Urinary bladder (tissue), 4 donors: Measurements from ENCODE around the gene KIAA0513. TPM values are rescaled to one million over a fixed set of nuclear protein-coding genes. Genes with fewer than 3 reads are reported as not detected.

Experiments
- DNase-seq: peaks from one replicate; pipeline ENCODE4 v3.0.0-alpha.2; 2015; ENCODE audit errors: extremely low spot score
- H3K27ac ChIP-seq: one replicate; pipeline ENCODE4 v1.5.1; 2013; ENCODE audit warnings: low read depth, mild to moderate bottlenecking, moderate library complexity
- H3K36me3 ChIP-seq: one replicate; pipeline ENCODE4 v1.6.1; 2013; ENCODE audit warnings: mild to moderate bottlenecking, moderate library complexity; ENCODE audit not compliant: insufficient read depth
- H3K4me1 ChIP-seq: one replicate; pipeline ENCODE4 v1.6.1; 2013; ENCODE audit warnings: mild to moderate bottlenecking, moderate library complexity; ENCODE audit not compliant: insufficient read depth
- H3K4me3 ChIP-seq: one replicate; pipeline ENCODE4 v1.5.1; 2013; ENCODE audit warnings: low read depth, low read length
- WGBS: extraction: QIAGEN DNeasy Blood & Tissue Kit; methylation state at CpG from one replicate; pipeline ENCODE4 v1.1.7; 2013; 5-methylcytosine and 5-hydroxymethylcytosine counted together
- polyA plus RNA-seq: library from polyadenylated mRNA; stranded (reverse); fragments of 200-250 nt; gene quantifications from one replicate; pipeline ENCODE4 v1.2.3, GENCODE V29; 2013
- total RNA-seq: library from RNA; depleted of rRNA; stranded (reverse); fragments of >200 nt; gene quantifications from one replicate; pipeline ENCODE4 v1.2.3, GENCODE V29; 2014
- donor health status: healthy with polysubstance abuse.
- donor health status: healthy.

Gene KIAA0513
- total and polyA plus RNA-seq, 2 donors: 9.8 to 19.9 TPM

DNA sequence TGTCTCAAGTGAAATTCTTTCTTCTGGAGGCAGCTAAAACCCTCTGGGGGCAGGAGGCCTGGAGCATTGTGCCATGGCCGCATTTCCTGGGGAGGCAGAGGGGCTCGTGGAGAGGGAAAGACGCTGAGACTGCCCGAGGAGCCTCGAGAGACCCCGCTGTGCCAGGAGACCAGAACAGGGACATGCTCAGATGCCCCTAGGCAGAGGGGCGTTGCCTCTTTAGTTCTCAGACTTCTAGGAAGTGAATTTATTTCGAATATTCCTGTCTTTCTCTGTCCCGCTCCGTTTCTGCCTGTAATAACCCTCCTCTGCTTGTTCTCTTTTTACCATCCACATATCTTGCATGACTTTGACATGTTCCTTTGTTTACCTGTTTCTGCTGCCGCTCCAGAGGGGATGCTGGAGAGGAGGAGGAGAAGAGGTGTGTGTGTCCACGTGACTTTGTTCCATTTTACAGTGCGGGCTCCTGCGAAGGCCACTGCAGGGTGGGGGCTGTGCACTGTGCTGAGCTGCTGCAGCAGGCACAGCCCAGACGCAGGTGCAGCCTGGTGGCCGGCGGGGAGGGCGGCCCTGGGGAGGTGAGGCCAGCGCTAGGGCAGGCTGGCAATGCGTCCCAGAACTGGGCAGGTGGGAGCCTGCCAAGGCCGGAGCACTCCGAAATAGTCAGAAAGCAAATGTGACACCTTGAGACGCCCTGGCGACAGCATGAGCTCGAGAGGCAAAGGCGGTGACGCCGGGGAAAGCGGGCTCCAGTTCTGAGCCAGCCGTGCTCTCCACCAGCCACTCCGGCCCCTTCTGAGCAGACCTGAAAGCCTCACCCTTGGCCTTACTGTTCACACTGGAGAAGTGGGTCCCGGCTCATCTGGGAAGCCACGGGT lies 54.8 kb downstream of the KIAA0513 start:
- H3K27ac ChIP-seq: no peak overlapping the region
- no peak overlapping the region for H3K4me3 ChIP-seq
- DNase-seq: no peak
- peaks cover 5% of the 10 kb centered on the region for H3K36me3 ChIP-seq
- no peaks in the 10 kb centered on the region for H3K4me1 ChIP-seq
- WGBS: 73% methylated on average over 33 of the region's 33 CpGs

DNA sequence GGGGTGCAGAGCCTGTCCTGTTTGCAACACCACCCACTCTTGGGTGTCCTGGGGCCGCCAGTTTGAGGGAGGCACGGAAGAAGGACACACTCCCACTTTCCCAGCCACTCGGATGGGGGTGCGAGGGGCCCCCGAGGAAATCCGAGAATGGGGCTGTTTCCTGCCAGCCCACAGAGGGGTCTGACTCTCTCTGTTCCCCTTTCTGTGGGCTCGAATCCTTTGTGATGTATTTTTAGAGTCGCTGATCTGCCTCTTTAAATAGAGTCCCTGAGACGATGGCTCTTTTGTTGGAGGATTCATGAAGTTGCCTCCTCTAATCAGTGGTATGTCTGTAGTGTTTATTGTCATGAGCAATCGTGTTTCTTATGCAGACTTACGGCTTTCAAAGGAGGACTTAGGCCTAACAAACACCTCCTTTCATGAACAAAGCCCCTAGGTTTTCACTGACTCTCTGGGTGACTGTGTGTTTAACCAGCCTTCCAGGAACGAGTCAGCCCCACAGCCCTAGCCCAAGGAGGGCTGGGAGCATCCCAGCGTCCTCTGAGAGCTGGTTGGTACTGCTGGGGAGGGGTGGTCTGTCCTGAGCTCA lies 55.5 kb downstream of the KIAA0513 start:
- H3K36me3 ChIP-seq: peaks cover 4% of the 10 kb centered on the region
- no peaks in the 10 kb centered on the region for H3K4me1 ChIP-seq

DNA sequence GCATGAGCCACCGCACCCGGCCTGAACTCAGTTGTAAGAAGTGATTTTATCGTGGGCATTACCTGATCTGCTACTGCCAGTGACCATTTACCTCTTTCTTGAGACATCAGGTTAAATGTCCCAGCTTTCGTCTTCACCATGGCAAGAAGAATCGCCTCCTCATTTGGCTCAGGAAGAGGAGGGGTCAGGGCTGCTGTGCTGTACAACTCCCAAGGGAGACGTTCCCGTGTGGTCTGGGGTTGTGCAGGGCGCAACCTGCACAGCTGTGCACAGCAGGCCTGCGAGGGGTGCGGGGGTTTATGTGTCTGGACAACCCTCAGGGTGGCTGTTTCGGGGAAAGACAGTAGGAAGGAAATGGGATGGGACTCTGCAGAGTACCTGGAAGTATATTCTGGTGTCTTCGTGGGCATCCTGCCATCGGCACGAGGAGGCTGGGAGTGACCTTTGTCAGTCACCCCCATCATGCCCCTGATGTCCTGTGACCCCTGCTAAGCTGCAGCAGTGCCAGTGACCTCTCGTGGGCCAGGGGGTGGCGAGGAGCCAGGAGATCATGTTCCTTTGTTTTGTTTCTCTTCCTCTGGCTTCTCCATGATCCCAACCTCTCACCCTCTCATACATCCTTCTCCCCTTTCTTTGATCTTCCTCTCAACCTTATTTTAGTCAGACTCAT lies 57.4 kb downstream of the KIAA0513 start:
- DNase-seq: no peak
- Histone ChIP-seq H3K4me1 (no peaks in the 10 kb centered on the region), H3K27ac (no peak overlapping the region), H3K36me3 (no peaks in the 10 kb centered on the region), H3K4me3 (no peak overlapping the region)
- 81% methylated on average over 16 of the region's 16 CpGs for WGBS

More for the DNA sequence above, 55.5 kb downstream of the KIAA0513 start:
- WGBS: 64% methylated on average over 13 of the region's 13 CpGs
- Histone ChIP-seq H3K27ac (no peak overlapping the region), H3K4me3 (no peak overlapping the region)
- DNase-seq: no peak

DNA sequence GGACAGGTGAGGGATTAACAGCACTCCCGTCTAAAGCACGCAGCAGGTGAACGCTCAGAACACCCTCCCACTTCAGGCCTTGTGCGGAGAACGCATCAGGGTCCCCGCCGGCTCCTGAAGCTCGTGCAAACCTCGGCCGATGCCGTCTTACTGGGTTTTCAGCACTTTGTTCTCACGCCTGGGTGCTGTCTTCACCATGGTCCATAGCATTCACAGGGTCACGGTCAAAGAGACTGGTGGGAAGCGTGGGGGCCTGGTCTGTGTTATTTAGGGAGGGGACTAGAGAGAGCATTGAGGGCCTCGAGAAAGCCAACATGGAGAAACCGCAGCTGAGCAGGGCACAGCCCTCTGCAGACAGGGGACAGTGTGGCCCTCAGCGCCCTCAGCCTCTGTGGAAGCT lies 58.1 kb downstream of the KIAA0513 start:
- no peak overlapping the region for H3K27ac ChIP-seq
- 98% methylated on average over 17 of the region's 17 CpGs for WGBS
- no peaks in the 10 kb centered on the region for H3K36me3 ChIP-seq
- no peak overlapping the region for H3K4me3 ChIP-seq
- no peak for DNase-seq
- no peaks in the 10 kb centered on the region for H3K4me1 ChIP-seq

DNA sequence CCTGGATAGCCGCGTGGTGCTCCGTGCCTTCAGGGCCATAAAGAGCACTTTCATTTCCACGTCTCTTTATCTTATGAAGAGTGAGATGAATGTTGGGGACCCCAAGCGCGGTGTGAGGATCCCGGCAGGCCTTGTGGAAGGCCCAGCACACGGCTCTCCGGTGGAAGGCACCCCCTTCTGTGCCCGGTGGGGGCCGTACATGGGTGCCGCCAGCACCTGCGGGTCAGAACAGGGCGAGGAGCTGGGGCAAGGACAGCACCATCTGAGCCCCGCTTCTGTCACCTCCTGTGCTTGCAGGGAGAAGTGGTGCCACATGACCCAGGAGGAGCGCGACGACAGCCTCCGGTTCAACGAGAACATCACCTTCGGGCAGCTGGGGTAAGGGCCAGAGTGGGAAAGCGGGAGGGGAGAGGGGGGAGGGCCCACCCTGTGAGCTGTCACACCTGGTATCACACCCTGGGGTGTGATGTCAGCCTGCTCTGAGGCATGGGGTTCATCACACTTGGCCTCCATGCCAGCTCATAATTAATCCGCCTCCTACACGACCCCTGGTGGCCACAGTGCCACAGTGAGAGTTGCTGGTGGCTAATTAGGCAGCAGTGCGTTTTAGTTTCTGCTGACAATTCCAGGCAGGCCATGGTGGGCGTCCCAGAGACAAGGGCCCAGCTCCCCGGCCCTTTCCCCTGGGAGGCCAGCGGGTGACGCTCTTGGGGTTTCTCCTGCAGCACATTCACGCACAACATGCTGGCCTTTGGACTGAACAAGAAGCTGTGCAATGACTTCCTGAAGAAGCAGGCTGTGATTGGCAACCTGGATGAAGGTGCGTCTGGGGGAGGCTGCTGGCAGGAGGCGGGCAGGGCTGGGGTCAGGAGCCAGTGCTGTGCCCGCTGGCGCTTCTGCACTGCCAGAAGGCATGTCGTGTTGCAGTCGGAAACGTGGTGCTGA lies 59.0 kb downstream of the KIAA0513 start:
- Histone ChIP-seq H3K4me1 (no peaks in the 10 kb centered on the region), H3K27ac (no peak overlapping the region), H3K36me3 (no peaks in the 10 kb centered on the region), H3K4me3 (no peak overlapping the region)
- DNase-seq: no peak
- WGBS: 84% methylated on average over 37 of the region's 37 CpGs

DNA sequence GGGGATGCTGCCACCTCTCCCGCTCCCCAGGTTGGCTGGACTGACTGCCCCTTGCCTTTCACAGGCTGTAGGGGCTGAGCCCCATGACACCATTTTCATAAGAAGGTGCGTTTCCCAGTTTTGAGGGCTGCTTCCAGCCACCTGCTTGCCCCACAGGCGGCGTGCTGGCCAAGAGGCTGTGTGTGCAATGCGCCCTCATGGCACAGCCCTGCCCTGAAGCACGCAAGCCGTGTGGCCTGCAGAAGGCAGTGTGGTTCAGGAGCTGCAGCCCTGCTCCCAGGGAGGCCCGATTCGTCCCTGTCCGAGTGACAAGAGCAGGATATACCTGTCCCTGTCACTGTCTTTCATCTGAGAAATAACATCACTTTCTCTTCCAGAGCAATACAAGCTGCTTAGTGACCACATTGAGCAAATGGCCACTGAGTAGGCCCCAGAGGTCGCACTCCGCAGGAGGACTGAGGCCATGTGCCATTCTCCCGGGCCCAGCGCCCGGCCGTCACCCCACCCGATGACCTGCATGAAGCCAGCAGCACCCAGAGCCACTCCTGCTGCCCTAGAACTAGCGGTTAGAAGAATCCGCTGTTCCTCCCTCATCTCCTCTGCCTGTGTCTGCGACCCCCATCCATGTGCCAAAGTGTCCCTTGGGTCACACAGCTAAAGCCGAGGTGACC lies 60.4 kb downstream of the KIAA0513 start:
- H3K4me1 ChIP-seq: no peaks in the 10 kb centered on the region
- H3K36me3 ChIP-seq: no peaks in the 10 kb centered on the region
- 89% methylated on average over 21 of the region's 21 CpGs for WGBS
- no peak for DNase-seq
- no peak overlapping the region for H3K4me3 ChIP-seq
- no peak overlapping the region for H3K27ac ChIP-seq

DNA sequence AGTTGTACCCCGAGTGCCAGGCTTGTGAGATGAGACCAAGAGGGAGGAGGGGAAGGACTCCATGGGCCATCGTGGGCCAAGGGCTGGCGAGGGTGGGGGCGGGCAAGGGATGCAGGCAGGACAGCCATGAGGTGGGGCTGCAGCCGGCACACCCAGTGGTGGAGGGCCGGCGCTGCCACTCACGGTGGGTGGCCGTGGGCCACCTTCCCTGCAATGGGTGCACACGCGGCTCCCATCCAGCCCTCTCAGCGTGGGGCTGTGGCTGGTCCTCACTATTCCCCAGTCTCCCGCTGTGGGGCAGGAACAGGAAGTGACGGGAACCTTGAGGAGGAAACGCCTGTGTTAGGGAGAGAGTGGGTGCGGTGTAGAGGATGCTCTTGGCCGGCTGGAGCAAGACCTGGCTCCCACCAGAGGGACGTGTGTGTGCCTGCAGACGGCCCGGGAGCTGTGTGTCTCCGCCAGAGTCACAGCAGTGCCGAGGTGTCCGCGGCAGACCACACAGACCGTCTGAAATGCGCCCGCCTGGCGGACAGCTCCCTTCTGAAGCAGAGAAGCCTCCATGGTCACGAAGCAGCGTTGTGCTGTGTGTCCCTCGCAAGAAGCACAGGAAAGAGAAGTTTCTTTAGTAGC lies 61.1 kb downstream of the KIAA0513 start:
- no peaks in the 10 kb centered on the region for H3K36me3 ChIP-seq
- H3K4me3 ChIP-seq: no peak overlapping the region
- WGBS: 85% methylated on average over 31 of the region's 31 CpGs
- DNase-seq: no peak
- no peaks in the 10 kb centered on the region for H3K4me1 ChIP-seq
- H3K27ac ChIP-seq: no peak overlapping the region

DNA sequence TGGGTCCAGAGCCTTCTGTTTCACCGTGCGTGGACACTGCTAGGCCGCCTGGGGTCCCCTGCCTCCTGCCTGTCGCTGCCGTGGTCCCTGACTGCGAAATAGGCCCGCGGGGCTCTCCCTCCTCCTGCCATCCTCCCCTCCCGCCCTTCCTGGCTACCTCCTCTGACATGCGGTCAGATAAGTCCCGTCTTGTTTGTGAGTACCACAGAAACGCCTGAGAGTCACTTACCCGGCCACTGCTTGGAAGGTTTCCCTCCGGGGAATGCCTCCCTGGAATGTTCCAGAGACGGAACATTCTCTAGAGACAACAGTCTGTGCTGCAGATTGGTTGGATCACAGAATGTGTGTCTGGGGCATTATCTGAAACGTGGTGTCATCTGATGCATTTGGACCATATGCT lies 61.9 kb downstream of the KIAA0513 start:
- WGBS: 45% methylated on average over 16 of the region's 16 CpGs
- no peaks in the 10 kb centered on the region for H3K4me1 ChIP-seq
- H3K36me3 ChIP-seq: no peaks in the 10 kb centered on the region
- H3K27ac ChIP-seq: no peak overlapping the region
- H3K4me3 ChIP-seq: no peak overlapping the region
- DNase-seq: no peak

DNA sequence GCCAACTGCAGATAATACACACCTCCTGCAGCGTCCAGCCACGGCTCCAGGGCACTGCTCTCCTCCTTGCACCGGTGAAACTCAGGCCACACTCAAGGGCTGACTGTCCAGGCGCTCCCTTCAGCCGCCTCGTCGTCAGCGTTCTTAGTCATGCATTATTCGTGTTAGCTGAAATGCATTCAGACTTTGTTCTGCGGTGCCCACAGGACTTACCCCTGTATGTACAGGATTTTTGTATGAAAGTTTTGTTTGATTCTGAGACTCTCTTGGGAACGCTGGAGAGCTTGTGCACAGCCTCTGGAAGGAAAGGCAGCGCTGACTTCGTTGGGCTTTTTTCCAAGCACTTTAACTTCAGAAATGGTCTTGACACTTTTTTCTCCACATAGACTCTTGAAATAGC lies 62.6 kb downstream of the KIAA0513 start:
- no peaks in the 10 kb centered on the region for H3K36me3 ChIP-seq
- no peak overlapping the region for H3K27ac ChIP-seq
- no peaks in the 10 kb centered on the region for H3K4me1 ChIP-seq
- no peak for DNase-seq
- H3K4me3 ChIP-seq: no peak overlapping the region
- WGBS: 52% methylated on average over 13 of the region's 13 CpGs

DNA sequence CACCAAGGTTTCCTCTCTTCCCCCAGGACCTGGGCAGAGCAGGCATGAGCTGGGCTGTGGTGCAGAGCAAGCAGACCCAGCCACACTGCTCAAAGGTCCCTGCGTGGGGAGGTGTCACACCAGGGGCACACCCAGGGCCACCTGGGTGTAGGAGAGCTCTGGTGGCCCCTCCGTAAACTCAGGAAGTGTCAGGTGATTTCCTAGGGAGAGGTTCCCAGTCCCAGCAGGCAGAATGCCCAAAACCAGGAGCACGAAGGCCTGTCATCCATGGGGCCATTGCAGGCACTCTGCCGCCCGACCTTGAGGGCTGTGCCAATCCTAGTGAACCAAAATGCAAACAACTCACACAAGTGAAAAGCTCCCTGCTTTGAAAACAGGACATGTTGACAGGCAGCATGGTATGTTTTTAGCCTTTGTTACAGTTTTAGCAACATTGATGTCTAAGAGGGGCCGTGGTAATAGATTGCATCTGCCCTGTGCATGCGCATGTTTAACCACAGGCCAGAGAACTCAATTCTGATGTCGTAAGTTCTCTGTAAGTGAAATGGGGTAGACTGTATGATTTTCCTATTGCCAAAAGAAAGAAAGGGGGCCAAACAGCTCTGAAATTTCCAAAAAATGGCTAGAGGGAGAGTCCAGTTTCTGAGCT lies 63.4 kb downstream of the KIAA0513 start:
- no peak for DNase-seq
- WGBS: 82% methylated on average over 8 of the region's 8 CpGs
- Histone ChIP-seq H3K4me3 (no peak overlapping the region), H3K36me3 (no peaks in the 10 kb centered on the region), H3K27ac (no peak overlapping the region), H3K4me1 (no peaks in the 10 kb centered on the region)

DNA sequence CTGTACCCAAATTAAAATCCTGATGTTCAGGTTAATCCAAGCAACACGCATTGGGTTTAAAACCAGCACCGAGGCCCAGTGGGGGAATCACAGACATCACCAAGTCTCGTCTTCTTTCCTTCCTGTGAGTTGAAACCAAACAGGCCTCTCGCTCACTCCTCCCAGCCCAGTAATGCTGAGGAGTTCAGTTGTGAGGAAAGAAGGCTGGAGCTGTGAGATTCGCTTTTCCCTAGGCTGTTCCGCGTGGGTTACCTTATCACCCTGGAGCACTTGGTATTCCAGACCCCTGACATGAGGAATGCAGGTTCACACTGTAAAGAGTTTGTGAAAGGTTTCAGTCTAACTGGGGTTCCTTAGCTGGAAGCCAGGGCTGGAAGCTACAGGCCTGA lies 63.9 kb downstream of the KIAA0513 start:
- H3K27ac ChIP-seq: no peak overlapping the region
- no peak for DNase-seq
- 83% methylated on average over 7 of the region's 7 CpGs for WGBS
- no peak overlapping the region for H3K4me3 ChIP-seq
- H3K4me1 ChIP-seq: no peaks in the 10 kb centered on the region
- H3K36me3 ChIP-seq: no peaks in the 10 kb centered on the region

DNA sequence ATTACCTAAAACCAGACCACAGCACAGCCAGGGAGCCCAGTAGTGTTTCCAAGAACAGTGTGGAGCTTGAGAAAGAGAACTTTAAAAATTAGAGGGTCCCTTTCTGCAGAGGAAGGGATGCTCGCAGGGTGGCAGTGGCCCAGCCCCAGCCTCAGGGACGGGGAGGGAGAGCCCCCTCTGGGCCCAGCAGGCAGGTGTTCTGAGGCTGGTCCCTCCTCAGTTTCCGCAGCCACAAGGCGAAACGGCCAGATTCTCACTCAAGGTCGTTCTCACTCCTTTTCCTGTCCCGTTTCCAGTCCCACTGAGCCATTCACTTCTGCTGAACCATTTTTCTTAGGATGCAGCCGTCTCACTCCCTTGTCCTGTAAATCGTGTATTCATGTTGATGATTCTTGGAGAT lies 64.7 kb downstream of the KIAA0513 start:
- no peak for DNase-seq
- 83% methylated on average over 9 of the region's 9 CpGs for WGBS
- no peaks in the 10 kb centered on the region for H3K4me1 ChIP-seq
- no peak overlapping the region for H3K27ac ChIP-seq
- H3K4me3 ChIP-seq: no peak overlapping the region
- H3K36me3 ChIP-seq: no peaks in the 10 kb centered on the region
